Nephron (organoid): ENCODE results near the gene EXTL2.

ENCODE experiments used
- H3K27ac Mint-ChIP-seq, 3 experiments: 2 replicates each; pipeline ENCODE4 v1.8.0; 2020; ENCODE audit warnings: mixed read lengths in 3 of 3, mild to moderate bottlenecking in 2 of 3, moderate library complexity in 1 of 3
- H3K27me3 Mint-ChIP-seq: 2 replicates; pipeline ENCODE4 v1.8.0; 2021; ENCODE audit warnings: low read depth, mild to moderate bottlenecking, moderate library complexity, mixed read lengths
- H3K36me3 Mint-ChIP-seq: 2 replicates; pipeline ENCODE4 v1.8.0; 2020; ENCODE audit warnings: low read depth, mixed read lengths
- H3K4me1 Mint-ChIP-seq: 2 replicates; pipeline ENCODE4 v1.8.0; 2020; ENCODE audit warnings: mixed read lengths
- H3K4me3 Mint-ChIP-seq, 3 experiments: 2 replicates each; pipeline ENCODE4 v1.8.0; 2020; ENCODE audit warnings: mild to moderate bottlenecking in 3 of 3, mixed read lengths in 3 of 3, moderate library complexity in 2 of 3
- H3K9me3 Mint-ChIP-seq: 2 replicates; pipeline ENCODE4 v1.8.0; 2020; ENCODE audit warnings: mixed read lengths
- CTCF ChIP-seq, 3 experiments: fragments of 200-600 bp; sonication (generic); IDR thresholded peaks; one replicate each; pipeline ENCODE4 v1.5.0; 2021; ENCODE audit warnings: antibody characterized with exemption in 3 of 3; ENCODE audit not compliant: unreplicated experiment in 3 of 3

EXTL2 gene

GRCh38 chr1:100926240-100926639, 31.6 kb upstream of the EXTL2 start:
- no peaks in the 10 kb centered on the region for H3K4me1 Mint-ChIP-seq
- no peaks in the 10 kb centered on the region for H3K9me3 Mint-ChIP-seq
- no peak for TF ChIP-seq CTCF (IDR thresholded peaks at IDR 0.05; ENCODE audit: unreplicated experiment in 3 of 3)
- peaks cover 29% of the 10 kb centered on the region for H3K36me3 Mint-ChIP-seq
- no peak overlapping the region for H3K27ac Mint-ChIP-seq
- no peaks in the 10 kb centered on the region for H3K27me3 Mint-ChIP-seq
- H3K4me3 Mint-ChIP-seq: no peak overlapping the region

GRCh38 chr1:100924991-100925390, 30.3 kb upstream of the EXTL2 start:
- Mint-ChIP-seq H3K4me1 (no peaks in the 10 kb centered on the region), H3K27ac (no peak overlapping the region), H3K36me3 (peaks cover 32% of the 10 kb centered on the region), H3K9me3 (no peaks in the 10 kb centered on the region), H3K4me3 (no peak overlapping the region), H3K27me3 (no peaks in the 10 kb centered on the region)
- no peak for TF ChIP-seq CTCF (IDR thresholded peaks at IDR 0.05; ENCODE audit: unreplicated experiment in 3 of 3)

GRCh38 chr1:100924212-100924611, 29.6 kb upstream of the EXTL2 start:
- H3K27me3 Mint-ChIP-seq: no peaks in the 10 kb centered on the region
- no peaks in the 10 kb centered on the region for H3K9me3 Mint-ChIP-seq
- no peak for TF ChIP-seq CTCF (IDR thresholded peaks at IDR 0.05; ENCODE audit: unreplicated experiment in 3 of 3)
- no peak overlapping the region for H3K27ac Mint-ChIP-seq
- H3K4me3 Mint-ChIP-seq: no peak overlapping the region
- no peaks in the 10 kb centered on the region for H3K4me1 Mint-ChIP-seq
- H3K36me3 Mint-ChIP-seq: peaks cover 32% of the 10 kb centered on the region

GRCh38 chr1:100921110-100921706, 26.6 kb upstream of the EXTL2 start:
- peaks cover 46% of the 10 kb centered on the region for H3K36me3 Mint-ChIP-seq
- H3K27me3 Mint-ChIP-seq: no peaks in the 10 kb centered on the region
- no peaks in the 10 kb centered on the region for H3K4me1 Mint-ChIP-seq
- H3K27ac Mint-ChIP-seq: no peak overlapping the region
- no peaks in the 10 kb centered on the region for H3K9me3 Mint-ChIP-seq
- no peak overlapping the region for H3K4me3 Mint-ChIP-seq
- TF ChIP-seq CTCF (IDR thresholded peaks at IDR 0.05; ENCODE audit: unreplicated experiment in 3 of 3): peak; percentile 65 to 84 (median 65)

GRCh38 chr1:100912019-100912418, 17.4 kb upstream of the EXTL2 start:
- Mint-ChIP-seq H3K9me3 (no peaks in the 10 kb centered on the region), H3K4me1 (no peaks in the 10 kb centered on the region), H3K4me3 (no peak overlapping the region), H3K27me3 (no peaks in the 10 kb centered on the region), H3K27ac (no peak overlapping the region), H3K36me3 (peaks cover 58% of the 10 kb centered on the region)
- no peak for TF ChIP-seq CTCF (IDR thresholded peaks at IDR 0.05; ENCODE audit: unreplicated experiment in 3 of 3)

- Mint-ChIP-seq H3K4me1 (peaks cover 6% of the 10 kb centered on the region), H3K4me3 (no peak overlapping the region), H3K27ac (no peak overlapping the region), H3K27me3 (no peaks in the 10 kb centered on the region), H3K9me3 (peaks cover 2% of the 10 kb centered on the region), H3K36me3 (peaks cover 70% of the 10 kb centered on the region)
- TF ChIP-seq CTCF (IDR thresholded peaks at IDR 0.05; ENCODE audit: unreplicated experiment in 3 of 3): no peak
Measured at GRCh38 chr1:100909018-100909417, 14.4 kb upstream of the EXTL2 start.
